HCEC 1CT (cell line): ENCODE data around the gene TMEM63B.

Source experiments
- DNase-seq: peaks from one replicate; pipeline ENCODE4 v3.0.0-alpha.2; 2017

TMEM63B gene

GRCh38 chr6:44145839-44146238 is 18.5 kb downstream of the TMEM63B start:
- no peak for DNase-seq

GRCh38 chr6:44146685-44147084 is 19.3 kb downstream of the TMEM63B start:
- no peak for DNase-seq

GRCh38 chr6:44147256-44147655 is 19.9 kb downstream of the TMEM63B start:
- DNase-seq, result no peak

- no peak for DNase-seq
Observed at GRCh38 chr6:44148306-44148705, 21.0 kb downstream of the TMEM63B start.

GRCh38 chr6:44149369-44150012 is 22.1 kb downstream of the TMEM63B start:
- no peak for DNase-seq

- DNase-seq, result no peak
Observed at GRCh38 chr6:44150317-44150917, 23.1 kb downstream of the TMEM63B start.

GRCh38 chr6:44151348-44152108 is 24.2 kb downstream of the TMEM63B start:
- DNase-seq, result peak; percentile 56

GRCh38 chr6:44152109-44152461 is 24.7 kb downstream of the TMEM63B start:
- DNase-seq, result no peak

GRCh38 chr6:44152533-44152932 is 25.2 kb downstream of the TMEM63B start:
- no peak for DNase-seq

GRCh38 chr6:44154067-44154466 is 26.7 kb downstream of the TMEM63B start:
- no peak for DNase-seq

- no peak for DNase-seq
Observed at GRCh38 chr6:44156494-44157151, 29.3 kb downstream of the TMEM63B start.

- DNase-seq, result no peak
Observed at GRCh38 chr6:44157152-44157521, 29.8 kb downstream of the TMEM63B start.

- no peak for DNase-seq
Observed at GRCh38 chr6:44158770-44159228, 31.4 kb downstream of the TMEM63B start, which contains the start of gene CAPN11. TSS of gene CAPN11 (plus strand) at chr6:44158820. CDS start at chr6:44158849, 29 bp downstream.

GRCh38 chr6:44161997-44162338 is 34.6 kb downstream of the TMEM63B start:
- peak; percentile 43 for DNase-seq

GRCh38 chr6:44162876-44163625 is 35.7 kb downstream of the TMEM63B start:
- no peak for DNase-seq

- DNase-seq, result no peak
Observed at GRCh38 chr6:44166116-44166515, 38.8 kb downstream of the TMEM63B start.

- no peak for DNase-seq
Observed at GRCh38 chr6:44166591-44167184, 39.3 kb downstream of the TMEM63B start.

- no peak for DNase-seq
Observed at GRCh38 chr6:44167567-44167966, 40.2 kb downstream of the TMEM63B start.

GRCh38 chr6:44169154-44169553 is 41.8 kb downstream of the TMEM63B start:
- DNase-seq, result no peak

- DNase-seq, result no peak
Observed at GRCh38 chr6:44169886-44170570, 42.7 kb downstream of the TMEM63B start.

- no peak for DNase-seq
Observed at GRCh38 chr6:44171899-44172546, 44.7 kb downstream of the TMEM63B start.
